Stimulated activated CD4-positive, alpha-beta T cell treated with anti-CD3 and anti-CD28 coated beads, Interleukin-4, amount 100 ng/mL, for 48 hours (primary cell): Measurements from ENCODE around the gene TNFRSF6B.
A peak's percentile ranks its signal among the peaks of the same experiment; 100 is the strongest.
"Not testable (repeated sequence)": the region's sequence is repeated elsewhere in the genome, so short reads cannot be mapped to it uniquely, and the experiment has no call there.

Experiments
- DNase-seq, 2 donors: peaks; one replicate each; pipeline ENCODE4 v3.0.0-alpha.2; 2020; ENCODE audit warnings: low read depth in 2 of 2

TNFRSF6B gene

DNA sequence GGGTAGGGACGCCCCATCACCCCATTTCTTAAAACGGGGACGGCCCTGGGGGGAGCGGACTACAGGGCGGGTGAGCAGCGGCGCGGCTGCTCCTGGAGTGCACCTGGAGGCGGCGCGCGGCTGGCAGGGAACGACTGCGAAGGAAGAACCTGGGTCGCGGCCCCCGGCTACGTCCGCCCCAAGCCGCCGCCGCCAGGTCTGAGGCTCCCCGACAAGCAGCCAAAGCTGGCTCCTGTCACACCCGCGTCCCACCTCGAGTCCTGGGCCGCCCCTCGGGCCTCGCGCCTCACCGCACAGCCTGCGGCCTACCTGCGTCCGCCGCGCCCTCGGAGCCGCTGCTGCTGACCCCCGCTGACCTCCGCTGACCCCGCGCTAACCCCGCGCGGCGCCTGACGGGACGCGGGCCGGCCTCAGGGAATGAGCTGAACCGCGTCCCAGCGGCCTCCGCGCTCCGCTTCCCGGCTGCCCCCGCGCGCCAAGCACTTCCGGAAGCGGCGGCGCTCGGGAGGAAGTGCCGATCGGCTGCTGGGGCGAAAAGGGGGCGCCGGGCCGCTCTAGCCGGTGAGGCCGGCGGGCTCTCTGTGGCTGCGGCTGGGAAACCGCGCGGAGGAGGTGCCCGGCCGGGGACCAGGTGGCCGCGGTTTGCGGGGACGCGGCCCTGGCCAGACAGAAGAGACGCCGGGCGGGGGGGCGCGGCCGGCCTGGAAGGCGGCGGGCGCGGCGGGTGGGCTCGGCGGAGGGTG, 11.3 kb downstream of the TNFRSF6B start, which contains the start of the genes ARFRP1 and ZGPAT:
TSS of gene ARFRP1 (minus strand) at position 419 of the 743 bp plus-strand sequence. CDS start 885 bp downstream, outside the sequence.
TSS of gene ZGPAT (plus strand) at position 482 of the 743 bp plus-strand sequence. CDS start 542 bp downstream, outside the sequence.
- peak; percentile 78 to 84 for DNase-seq

DNA sequence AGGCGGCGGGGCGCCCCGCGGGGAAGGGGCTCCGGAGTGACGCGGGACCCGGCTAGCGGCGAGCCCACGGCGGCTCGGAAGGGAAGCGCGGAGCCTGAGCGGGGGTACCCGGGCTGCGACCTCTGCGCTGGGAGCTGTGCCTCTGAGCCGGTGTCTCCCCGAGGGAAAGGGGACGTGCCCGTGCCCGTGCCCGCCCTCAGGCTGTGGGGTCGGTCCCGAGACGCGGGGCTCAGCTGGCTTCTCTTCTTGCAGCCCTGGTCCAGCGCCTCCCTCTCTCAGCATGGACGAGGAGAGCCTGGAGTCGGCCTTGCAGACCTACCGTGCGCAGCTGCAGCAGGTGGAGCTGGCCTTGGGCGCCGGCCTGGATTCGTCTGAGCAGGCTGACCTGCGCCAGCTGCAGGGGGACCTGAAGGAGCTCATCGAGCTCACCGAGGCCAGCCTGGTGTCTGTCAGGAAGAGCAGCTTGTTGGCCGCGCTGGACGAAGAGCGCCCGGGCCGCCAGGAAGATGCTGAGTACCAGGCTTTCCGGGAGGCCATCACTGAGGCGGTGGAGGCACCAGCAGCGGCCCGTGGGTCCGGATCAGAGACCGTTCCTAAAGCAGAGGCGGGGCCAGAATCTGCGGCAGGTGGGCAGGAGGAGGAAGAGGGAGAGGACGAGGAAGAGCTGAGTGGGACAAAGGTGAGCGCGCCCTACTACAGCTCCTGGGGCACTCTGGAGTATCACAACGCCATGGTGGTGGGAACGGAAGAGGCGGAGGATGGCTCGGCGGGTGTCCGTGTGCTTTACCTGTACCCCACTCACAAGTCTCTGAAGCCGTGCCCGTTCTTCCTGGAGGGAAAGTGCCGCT, 12.1 kb downstream of the TNFRSF6B start:
- DNase-seq, result no peak

DNA sequence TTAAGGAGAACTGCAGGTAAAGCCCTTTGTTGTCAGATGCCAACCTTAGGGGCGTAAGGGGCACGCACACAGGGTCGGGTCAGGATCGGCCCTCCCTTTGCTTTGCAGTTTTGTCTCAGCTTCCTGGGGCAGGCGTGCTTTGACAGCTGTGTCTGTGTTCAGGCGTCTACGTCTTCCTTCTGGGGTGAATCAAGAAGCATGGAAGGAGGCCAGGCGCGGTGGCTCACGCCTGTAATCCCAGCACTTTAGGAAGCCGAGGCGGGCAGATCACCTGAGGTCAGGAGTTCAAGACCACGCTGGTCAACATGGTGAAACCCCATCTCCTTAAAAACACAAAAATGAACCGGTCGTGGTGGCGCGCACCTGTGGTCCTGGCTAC, 12.7 kb downstream of the TNFRSF6B start:
- DNase-seq, result no peak

DNA sequence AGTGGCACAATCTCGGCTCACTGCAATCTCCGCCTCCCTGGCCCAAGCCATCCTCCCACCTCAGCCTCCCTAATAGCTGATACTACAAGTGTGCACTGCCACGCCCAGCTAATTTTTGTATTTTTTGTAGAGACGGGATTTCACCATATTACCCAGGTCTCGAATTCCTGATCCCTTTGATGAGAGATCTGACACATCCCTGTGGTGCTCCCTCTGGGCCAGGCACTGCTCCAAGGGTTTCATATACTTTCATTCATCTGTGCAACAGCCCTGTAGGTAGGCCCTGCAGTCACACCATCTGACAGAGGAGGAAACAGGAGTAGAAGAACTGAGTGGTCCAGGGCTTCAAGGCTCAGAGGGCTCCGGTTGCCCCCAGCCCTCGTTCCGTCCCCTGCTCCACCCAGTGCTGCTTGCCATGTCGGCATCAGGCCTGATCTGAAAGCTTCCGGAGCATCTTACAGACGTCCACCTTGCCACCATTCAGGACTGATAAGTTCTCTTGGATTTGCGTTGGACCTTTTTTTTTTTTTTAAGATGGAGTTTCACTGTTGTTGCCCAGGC, 14.7 kb downstream of the TNFRSF6B start:
- DNase-seq, result no peak

DNA sequence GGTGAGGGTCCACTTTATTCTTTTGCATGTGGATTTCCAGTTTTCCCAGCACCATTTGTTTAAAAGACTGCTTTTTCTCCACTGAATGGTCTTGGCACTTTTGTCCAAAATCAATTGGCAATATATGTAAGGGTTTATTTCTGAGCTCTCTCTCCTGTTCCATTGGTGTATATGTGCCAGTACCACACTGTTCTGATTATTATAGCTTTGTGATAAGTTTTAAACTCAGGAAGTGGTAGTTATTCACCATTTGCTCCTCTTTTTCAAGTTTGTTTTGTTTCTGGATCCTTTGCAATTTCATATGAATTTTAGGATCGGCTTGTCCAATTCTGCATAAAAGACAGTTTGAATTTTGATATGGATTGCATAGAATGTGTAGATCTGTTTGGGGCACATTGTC, 15.7 kb downstream of the TNFRSF6B start:
- DNase-seq, result no peak

DNA sequence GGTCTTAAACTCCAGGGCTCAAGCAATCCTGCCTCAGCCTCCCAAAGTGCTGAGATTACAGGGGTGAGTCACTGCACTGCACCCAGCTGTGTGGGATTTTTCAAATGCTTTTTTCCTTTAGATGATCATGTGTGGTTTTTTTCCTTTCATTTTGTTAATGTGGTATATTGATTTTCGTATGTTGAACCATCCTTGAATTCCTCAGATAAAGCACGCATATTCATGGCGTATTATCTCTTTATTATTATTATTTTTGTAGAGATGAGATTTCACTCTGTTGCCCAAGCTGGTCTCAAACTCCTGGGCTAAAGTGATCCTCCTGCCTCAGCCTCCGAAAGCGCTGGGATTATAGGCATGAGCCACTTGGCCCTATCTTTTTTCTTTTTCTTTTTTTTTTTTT, 18.4 kb downstream of the TNFRSF6B start:
- no peak for DNase-seq

DNA sequence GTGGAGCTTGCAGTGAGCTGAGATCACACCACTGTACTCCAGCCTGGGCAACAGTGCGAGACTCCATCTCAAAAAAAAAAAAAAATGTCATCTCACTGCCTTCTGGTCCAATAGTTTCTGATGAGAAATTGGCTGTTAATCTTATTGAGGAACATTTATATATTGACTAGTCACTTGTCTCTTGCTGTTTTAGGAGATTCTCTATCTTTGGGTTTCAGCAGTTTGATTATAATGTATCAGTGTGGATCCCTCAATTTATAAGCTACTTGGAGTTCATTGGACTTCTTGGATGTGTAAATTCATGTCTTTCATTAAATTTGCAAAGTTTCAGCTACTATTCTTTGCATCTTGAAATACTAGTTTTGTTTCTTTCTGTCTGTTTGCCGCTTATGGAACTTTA, 22.5 kb downstream of the TNFRSF6B start:
- no peak for DNase-seq

DNA sequence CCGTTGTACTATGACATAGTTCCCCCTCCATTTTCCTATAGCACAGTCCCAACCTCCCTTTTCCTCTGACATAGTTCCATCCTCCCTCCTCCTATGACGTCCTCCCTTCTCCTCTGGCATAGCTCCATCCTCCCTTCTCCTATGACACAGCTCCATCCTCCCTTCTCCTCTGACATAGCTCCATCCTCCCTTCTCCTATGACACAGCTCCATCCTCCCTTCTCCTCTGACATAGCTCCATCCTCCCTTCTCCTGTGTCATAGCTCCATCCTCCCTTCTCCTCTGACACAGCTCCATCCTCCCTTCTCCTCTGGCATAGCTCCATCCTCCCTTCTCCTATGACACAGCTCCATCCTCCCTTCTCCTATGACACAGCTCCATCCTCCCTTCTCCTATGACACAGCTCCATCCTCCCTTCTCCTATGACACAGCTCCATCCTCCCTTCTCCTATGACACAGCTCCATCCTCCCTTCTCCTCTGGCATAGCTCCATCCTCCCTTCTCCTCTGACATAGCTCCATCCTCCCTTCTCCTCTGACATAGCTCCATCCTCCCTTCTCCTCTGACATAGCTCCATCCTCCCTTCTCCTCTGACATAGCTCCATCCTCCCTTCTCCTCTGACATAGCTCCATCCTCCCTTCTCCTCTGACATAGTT, 26.6 kb downstream of the TNFRSF6B start:
- not testable (repeated sequence) for DNase-seq

DNA sequence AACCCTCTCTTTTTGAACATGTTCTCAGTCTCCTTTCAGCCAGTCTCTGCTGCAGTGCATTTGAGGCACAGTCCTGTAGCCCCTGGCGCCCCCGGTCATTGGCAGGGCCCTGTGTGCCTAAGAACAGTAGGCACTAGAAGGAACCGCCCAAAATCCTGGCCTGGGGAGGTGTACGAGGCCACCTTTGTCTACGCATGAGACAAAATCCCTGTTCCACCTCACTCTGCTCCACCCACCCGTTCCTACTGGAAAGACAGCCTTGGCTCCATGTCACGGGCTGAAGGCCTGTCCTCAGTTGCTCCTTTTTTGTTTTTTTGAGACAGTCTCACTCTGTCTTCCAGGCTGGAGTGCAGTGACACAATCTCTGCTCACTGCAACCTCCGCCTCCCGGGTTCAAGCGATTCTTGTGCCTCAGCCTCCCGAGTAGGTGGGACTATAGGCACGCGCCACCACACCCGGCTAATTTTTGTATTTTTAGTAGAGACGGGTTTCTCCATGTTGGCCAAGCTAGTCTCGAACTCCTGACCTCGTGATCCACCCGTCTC, 33.8 kb downstream of the TNFRSF6B start:
- DNase-seq, result not testable (repeated sequence)

DNA sequence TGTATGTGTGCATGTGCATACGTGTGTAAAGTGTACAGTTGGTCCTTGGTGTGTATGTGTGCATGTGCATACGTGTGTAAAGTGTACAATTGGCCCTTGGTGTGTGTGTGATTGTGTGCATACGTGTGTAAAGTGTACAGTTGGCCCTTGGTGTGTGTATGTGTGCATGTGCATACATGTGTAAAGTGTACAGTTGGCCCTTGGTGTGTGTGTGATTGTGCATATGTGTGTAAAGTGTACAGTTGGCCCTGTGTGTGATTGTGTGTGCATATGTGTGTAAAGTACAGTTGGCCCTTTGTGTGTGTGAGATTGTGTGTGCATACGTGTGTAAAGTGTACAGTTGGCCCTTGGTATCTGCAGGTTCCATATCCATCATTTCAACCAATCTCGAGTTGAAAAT, 35.0 kb downstream of the TNFRSF6B start:
- no peak for DNase-seq

DNA sequence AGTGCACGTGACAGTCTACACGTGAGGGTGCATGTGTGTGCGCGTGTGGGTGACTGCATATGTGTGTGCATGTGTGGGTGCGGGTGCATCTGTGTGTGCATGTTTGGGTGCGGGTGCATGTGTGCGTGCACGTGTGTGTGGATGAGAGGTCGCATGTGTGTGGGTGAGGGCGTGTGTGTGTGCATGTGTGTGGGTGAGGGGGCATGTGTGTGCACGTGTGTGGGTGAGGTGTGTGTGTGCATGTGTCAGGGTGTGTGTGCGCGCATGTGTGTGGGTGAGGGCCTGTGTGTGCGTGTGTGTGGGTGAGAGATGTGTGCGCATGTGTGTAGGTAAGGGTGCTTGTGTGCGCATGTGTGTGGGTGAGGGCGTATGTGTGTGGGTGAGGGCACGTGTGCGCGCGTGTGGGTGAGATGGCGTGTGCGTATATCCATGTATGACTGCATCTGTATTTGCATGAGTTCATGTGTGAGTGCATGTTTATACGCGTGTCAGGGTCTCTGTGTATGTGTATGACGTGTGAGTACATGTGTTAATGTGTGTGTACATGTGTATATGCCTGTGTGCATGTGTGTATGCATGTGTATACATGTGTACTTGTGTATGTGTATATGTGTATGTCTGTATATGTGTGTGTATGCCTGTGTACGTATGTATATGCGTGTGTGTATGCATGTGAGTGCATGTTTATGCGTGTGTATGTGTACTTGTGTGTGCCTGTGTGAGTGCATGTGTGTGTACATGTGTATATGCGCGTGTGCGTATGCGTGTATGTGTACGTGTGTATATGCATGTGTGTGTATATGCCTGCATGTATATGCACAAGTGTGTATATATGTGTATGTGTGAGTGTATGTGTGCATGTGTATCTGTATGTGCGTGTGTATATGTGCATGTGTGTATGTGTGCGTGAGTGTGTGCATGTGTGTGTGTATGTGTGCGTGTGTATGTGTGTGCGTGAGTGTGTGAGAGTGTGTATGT, 36.0 kb downstream of the TNFRSF6B start:
- DNase-seq, result no peak

DNA sequence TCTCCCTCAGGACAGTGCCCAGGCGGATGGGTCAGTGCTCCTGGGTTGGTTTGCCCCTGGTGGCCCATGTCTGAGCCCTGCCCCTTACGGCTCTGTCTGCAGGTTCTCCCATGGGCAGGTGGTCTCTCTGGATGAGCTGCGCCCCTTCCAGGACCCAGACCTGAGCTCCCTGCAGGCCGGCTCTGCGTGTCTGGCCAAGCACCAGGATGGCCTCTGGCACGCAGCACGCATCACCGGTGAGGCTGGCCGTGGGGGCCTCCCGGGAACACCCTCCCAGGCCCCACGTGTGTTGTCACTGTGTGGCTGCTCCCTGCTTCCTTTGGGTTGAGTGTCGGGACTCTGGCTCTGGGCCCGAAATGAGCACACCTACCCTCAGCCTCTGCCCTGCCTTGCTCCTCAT, 36.7 kb downstream of the TNFRSF6B start:
- DNase-seq, result no peak

DNA sequence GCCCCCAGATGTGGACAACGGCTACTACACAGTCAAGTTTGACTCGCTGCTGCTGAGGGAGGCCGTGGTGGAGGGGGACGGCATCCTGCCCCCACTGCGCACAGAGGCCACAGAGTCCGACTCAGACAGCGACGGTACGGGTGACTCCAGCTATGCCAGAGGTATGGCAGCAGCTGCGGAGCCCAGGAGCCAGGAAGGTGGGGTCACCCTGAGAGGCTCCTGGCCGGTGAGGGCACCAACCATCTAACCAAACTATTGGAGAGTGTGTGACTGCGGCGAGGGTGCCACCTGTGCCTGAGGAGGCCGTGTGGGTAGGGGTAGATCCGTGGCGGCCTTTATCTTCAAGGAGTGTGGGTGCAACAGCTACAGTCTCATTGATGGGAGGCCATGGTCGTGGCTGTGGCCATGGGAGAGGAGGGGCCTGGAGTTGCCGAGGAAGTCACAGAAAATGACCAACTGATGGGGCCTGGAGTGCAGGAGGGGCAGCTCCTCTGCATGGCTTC, 37.2 kb downstream of the TNFRSF6B start:
- DNase-seq, result no peak

DNA sequence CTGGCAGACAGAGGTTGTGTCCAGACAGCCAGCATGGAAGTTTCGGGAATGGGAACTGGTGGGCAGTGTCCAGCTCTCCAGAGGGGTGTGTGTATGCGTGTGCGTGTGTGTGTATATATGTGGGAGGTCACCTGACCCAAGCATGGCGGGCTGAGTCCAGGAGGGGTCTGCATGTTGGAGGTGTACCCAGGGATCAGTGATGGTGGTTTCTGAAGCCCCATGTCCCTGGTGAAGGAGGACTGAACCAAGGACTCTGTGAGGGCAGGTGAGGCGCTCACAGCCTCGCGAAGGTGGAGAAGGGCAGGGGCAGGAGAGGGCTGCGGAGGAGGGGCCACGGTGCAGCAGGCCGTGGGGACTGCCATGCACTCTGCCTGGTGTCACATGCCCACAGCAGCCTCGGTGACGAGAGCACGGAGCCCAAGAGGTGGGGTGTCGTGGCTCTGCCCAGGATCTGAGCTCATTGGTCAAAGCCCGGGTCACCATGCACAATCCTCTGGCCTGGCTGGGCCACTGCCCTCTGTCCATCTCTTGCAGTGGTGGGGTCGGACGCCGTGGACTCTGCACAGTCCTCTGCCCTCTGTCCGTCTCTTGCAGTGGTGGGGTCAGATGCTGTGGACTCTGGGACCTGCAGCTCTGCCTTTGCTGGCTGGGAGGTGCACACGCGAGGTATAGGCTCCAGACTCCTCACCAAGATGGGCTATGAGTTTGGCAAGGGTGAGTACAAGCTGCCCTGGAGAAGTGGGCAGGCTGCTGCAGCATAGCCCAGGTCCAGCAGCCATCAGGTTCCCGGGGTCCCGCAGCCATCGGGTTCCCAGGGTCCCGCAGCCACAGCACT, 37.9 kb downstream of the TNFRSF6B start:
- no peak for DNase-seq

DNA sequence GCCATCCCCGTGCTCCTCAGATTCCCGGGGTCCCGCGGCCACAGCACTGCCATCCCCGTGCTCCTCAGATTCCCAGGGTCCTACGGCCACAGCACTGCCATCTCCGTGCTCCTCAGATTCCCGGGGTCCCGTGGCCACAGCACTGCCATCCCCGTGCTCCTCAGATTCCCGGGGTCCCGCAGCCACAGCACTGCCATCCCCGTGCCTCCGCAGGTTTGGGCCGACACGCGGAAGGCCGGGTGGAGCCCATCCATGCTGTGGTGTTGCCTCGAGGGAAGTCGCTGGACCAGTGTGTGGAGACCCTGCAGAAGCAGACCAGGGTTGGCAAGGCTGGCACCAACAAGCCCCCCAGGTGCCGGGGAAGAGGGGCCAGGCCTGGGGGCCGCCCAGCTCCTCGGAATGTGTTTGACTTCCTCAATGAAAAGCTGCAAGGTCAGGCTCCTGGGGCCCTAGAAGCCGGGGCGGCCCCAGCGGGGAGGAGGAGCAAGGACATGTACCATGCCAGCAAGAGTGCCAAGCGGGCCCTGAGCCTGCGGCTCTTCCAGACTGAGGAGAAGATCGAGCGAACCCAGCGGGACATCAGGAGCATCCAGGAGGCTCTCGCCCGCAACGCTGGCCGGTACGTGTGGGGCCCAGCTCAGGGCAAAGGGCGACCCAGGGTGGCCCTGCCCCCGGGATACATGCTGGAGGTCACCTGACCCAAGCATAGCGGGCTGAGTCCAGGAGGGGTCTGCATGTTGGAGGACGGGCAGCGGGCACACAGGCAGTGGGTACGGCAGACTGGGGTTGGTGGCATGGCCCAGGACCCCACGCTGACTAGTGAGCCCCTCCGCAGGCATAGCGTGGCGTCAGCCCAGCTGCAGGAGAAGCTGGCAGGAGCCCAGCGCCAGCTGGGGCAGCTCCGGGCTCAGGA, 38.8 kb downstream of the TNFRSF6B start:
- DNase-seq, result no peak

DNA sequence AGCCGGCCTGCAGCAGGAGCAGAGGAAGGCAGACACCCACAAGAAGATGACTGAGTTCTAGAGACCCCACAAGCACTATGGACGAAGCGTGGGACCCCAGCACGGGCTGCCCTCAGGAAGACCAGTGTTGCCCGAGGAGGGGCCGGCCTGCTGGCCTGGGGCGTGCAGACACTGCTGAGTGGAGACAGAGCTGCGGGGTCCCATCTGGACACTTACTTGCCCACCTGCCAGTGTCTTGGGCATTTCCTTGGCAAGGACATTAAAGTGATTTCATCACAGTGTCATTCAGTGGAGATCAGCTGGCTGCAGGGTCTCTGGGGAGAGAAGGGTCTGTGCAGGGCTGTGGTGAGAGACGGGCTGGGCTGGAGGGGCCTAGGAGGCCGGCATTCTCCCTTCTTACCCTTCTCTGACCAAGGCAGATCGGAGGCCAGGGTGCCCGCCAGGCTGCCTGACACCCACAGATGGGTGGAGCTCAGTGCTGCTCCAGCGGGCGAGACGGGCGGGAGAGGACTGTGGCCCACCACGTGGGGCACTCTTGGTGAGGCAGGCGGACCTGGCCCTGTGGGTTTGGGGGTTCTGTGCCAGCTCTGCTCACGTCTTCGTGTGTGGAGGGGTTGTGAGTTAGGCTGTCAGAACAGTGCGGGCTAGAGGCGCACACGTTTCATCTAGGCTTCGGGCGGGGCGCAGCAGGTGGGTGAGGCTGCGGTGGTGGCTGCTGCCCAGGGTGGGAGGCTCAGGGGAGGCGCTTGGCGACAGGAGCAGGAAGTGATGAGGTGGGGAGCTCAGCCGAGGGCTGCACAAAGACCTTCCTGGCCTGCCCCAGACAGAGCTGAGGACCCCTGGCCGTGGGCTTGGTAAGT, 39.6 kb downstream of the TNFRSF6B start, which contains the start of gene LIME1:
TSS of gene LIME1 (plus strand) at position 806 of the 860 bp plus-strand sequence. CDS start 886 bp downstream, outside the sequence.
- peak in 1 of 2 donors; percentile 45 for DNase-seq
